Epidermal melanocyte (primary cell): Measurements from ENCODE around the gene KDM2A.
A peak's percentile ranks its signal among the peaks of the same experiment; 100 is the strongest.

Experiments used
- DNase-seq: peaks from one replicate; pipeline ENCODE4 v3.0.0; 2011; ENCODE audit warnings: low spot score; ENCODE audit not compliant: insufficient read length

KDM2A gene

DNA sequence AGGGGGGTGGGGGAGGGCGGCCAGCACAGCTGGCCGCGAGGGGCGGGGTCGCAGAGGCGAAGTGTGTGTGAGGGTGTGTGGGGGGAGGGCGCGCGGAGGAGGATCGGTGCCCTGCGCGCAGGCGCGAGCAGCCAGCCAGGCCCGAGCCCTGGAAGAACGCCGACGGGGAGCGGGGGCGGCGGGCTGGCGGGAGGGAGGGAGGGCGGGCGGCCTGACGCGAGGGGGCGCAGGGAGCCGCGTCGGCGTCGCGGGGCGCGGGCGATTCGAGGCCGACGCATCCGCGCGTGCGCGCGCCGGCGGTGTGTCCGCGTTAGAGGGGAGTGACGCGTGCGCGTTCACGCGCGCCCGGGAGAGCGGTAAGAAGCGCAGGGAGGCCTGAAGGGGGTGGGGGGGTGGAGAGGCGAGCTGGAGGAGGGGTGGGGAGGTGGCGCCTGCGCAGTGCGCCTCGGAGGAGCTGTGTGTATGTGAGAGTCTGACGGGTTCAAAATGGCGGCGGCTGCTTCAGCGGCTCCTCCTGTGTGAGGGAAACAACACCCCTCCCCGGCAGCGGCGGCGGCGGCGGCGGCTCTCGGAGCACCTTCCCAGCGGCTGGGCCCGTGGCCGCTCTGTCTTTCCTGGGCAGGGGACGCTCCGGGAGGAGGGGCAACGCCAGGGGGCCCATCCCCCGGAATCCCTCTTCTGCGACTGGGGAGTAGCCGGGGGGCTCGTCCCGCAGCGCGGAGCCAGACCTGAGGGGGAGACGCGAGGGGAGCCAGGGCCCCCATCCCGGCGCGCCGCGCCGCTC, at the start of gene KDM2A:
KDM2A (plus strand) TSS at position 463 of the 784 bp plus-strand sequence. CDS start 2,054 bp downstream, outside the sequence.
- peak; percentile 99 for DNase-seq

DNA sequence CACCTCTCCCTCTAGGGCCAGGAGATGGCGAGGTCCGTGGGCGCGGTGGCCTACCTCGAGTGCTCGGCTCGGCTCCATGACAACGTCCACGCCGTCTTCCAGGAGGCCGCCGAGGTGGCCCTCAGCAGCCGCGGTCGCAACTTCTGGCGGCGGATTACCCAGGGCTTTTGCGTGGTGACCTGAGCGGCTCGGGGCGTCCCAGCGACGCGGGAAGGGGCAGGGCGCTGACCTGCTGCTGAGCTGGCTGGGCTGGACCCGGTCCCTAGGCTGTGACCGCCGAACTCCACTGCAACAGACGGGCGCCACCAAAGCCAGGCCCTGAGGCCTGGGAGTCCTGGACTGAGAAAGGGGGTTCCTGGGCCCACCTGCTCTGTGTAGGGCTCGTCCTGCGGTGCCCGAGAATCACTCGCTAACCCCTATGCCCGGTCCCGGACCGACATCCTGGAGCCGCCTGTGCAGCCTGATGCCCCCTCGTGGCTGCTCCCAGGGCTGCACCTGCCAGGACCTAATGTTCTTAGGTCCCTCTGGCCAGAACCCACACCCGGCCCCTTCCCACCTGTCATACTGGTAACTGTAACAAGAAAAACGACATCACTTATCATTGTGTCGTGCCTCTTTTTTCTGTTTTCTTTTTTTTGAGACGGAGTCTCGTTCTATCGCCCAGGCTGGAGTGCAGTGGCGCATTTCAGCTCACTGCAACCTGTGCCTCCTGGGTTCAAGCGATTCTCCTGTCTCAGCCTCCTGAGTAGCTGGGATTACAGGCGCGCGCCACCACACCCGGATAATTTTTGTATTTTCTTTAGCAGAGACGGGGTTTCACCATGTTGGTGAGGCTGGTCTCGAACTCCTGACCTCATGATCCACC, 47.4 kb upstream of the KDM2A start:
- DNase-seq = peak; percentile 83

DNA sequence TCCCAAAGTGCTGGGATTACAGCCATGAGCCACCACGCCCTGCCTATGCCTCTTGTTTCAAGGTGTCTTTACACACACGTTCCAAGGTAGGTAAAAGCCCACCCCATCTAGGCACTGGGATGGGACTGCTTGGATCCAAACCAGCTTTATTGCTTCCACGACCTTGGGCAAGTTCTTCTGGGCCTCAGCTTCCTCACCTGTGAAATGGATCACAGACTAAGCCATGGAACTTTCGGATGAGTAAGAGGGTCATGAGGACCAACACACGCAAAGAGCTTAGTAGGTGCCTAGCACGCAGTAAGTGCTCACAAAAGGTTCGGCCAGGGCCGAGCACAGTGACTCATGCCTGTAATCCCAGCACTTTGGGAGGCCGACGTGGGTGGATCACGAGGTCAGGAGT, 46.8 kb upstream of the KDM2A start:
- no peak for DNase-seq

DNA sequence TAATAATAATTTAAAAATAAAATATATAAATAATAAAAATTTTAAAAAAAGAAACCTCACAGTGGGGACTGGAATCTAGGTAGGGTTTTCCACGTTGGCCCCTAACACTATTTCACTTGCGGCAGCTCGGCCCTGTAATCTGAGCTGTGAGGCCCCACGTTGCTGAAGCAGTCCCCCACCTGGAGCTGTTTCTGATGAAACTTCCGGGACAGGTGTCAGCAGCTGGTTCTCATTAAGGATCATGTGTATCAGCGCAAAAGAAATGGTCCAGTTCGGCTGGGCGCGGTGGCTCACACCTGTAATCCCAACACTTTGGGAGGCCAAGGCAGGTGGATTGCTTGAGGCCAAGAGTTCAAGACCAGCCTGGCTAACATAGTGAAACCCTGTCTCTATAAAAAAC, 45.2 kb upstream of the KDM2A start:
- DNase-seq = no peak

DNA sequence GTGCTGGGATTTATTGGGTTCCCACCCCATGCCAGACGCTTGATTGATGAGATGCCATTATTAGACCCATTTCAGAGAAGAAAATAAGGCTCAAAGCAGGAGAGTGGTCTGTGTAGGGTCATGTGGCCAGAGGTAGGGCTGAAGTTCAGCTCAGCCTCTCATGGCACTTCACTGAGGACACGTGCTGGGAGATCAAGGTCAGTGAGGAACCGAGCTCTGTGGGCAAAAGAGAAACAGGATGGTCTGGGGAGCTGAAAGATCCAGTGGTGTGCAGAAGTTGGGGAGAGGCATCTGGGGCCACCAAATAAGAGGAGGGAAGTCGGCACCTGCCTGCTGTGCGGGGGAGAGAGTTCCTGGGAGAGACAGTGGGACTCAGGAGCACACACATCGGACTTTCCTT, 42.9 kb upstream of the KDM2A start:
- no peak for DNase-seq

DNA sequence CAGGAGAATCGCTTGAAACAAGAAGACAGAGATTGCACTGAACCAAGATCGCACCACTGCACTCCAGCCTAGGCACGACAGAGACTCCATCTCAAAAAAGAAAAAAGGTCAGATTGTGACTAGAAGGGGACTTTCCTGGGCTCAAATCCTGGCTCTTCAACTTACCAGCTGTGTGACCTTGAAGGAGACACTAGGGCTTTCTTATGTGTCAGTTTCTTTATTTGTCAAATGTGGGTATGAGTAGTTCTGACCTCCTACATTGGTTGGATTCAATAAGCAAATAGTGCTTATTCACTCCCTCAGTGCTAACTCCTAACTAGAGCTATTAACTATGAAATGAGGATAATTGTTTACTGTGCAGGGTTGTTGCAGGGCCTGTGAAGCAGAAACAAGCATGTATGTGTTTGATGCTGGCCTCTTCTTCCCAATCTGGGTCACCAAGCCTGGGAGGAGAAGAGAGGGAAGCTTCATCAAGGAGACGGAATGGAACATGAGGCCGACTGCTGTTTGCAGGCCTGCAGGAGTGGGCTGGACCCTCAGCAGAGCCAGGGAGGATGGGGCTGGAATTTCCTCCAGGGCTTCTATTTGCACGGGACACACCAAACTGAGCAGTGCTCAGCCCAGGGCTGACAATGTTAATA, 39.9 kb upstream of the KDM2A start:
- no peak for DNase-seq

DNA sequence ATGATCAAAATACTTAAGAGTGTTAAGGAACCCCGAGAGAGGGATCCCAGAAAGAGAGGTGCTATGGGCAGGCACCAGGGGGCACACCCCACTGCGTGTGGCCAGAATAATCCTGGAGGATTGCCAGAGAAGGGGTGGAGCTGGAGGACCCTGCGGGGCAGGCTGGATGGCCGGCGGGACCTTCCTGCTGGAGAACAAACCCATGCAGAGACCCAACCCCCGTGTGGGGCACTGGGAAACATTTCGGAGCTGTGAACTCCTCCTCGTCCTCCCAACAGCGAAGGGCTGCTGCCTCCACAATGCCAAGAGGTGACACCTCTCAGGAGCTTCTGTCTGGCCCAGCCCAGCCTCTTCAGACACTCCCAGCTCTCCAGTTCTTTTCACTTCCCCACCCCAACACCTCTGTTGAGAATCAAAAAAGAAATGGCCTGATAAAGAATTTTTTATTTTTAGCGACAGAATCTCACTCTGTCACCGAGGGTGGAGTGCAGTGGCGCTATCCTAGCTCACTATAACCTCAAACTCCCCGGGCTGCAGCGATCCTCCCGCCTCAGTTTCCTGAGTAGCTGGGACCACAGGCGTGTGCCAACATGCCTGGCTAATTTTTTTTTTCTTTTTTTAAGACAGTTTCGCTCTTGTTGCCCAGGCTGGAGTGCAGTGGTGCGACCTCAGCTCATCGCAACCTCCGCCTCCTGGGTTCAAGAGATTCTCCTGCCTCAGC, 36.8 kb upstream of the KDM2A start:
- no peak for DNase-seq

DNA sequence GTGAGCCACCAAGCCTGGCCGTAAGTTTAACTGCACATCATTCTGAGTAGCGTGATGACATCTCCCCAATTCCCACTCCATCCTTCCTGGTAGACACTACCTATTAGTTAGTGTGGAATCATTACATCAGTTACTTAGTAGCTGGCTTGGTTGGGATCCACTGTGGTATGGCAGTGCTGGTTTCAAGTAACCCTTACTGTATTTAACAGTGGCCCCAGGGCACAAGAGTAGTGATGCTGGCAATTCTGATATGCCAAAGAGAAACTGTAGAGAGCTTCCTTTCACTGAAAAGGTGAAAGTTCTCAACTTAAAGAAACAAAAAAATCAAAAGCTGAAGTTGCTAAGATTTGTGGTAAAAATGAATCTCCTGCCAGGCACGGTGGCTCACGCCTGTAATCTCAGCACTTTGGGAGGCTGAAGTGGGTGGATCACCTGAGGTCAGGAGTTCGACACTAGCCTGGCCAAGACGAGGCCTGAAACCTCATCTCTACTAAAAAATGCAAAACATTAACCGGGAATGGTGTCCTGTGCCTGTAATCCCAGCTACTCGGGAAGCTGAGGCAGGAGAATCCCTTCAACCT, 35.2 kb upstream of the KDM2A start:
- DNase-seq = no peak

DNA sequence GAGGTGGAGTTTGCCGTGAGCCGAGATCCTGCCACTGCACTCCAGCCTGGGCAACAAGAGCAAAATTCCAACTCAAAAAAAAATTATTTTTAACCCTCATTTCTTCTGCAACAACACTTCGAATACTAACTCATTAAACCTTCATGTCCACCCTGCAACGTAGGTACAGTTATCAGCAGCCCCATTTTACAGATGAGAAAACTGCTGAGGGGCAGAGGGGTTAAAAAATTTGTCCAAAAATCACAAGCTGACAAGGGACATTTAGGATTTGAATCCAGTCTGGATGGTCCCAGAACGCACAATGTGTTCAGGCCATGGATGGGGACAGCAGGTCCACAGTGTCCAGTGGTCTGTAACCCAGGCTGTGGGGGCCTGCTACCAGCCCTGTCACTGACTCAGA, 33.4 kb upstream of the KDM2A start:
- no peak for DNase-seq

DNA sequence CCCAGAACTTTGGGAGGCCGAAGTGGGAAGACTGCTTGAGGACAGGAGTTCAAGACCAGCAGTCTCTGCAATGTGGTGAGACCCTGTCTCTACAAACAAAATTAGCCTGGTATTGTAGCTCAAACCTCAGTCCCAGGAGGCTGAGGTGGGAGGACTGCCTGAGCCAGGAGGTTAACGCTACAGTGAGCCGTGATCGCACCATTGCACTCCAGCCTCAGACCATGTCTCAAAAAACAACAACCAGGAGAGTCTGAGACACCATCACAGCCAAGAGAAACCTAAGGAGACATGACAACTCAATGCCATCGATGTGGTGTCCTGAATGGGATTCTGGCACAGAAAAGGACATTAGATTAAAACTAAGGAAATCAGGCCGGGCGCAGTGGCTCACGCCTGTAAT, 28.3 kb upstream of the KDM2A start:
- no peak for DNase-seq

DNA sequence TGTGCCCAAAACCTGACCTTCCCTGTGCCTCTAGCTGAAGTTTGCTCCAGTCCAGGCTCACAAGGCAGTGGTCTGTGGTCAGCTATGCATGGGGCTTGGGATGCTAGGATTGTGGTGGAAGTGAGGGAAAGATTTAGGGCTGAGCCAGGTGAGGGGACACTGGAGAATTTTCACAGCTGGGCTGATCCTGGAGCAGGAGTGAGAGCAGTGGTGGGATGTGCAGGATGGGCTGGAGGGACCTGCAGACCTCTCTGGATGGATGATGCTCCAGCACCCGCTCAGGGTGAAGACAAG, 23.9 kb upstream of the KDM2A start:
- DNase-seq = no peak

DNA sequence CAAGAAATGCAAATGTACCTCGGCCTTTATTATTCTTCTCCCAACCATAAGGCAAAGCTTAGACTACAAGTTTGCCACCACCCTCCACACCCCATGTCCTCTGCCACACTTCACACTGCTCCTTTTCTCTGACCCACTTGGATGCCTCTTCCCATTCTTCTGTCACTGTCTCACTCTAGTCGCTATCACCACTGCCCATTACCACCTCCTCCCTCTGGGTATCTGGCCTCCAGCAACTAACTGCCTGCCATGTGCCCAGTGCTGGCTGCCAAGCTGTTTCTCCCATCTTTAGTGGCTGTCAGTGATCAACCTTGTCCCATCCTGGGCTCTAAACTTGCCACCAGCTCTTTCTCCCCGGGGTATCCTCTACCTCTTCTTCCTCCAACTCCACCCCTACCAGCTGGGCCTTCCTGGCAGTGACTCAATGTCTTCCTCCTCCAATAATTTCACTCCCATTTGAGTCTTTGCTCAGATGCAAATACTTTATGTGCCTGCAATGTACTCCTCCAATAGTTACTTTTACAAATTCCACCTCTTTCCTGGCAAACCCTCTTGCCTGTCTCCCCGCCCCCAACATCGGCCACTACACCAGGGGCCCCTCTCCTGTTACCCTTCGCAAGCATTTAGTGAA, 20.1 kb upstream of the KDM2A start:
- DNase-seq = no peak

DNA sequence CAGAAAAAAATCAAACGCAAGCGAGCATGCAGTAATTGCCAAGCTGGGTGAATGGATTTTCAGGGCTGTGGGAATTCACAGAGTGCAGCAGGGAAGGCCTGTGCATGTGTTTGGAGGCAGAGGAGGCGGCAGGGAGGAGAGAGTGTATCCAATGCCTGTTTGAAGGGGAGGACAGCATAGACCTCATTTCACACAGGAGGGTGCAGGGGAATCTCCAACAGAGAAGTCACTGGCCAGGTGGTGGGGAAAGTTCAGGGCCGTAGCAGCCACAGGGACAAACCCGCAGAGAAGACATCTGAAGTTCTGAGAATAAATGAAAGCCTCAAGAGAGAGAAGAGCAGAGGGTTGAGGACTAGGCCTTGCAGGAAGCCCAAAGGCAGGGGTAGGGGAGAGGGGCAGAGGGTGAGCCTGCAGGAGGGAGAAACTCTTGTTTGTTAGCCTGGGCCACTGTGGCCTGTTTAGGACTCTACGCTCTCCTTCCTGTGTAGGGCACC, 19.2 kb upstream of the KDM2A start:
- DNase-seq = no peak

DNA sequence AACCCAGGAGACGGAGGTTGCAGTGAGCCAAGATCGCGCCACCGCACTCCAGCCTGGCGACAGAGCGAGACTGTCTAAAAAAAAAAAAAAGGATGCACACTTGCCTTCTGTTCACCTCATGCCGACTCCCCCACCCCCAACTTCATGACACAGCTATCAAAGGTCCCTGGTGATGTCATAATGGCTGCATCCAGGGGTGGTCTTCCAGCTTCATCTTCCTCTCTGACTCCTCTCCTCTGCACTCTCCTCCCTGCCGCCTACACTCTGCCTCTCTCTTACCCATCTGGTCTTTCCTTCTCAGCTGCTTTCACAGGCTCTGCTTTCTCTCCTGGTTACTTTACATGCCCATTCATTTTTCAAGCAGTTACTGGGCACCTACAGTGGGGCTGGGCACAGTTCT, 16.4 kb upstream of the KDM2A start:
- DNase-seq = no peak

DNA sequence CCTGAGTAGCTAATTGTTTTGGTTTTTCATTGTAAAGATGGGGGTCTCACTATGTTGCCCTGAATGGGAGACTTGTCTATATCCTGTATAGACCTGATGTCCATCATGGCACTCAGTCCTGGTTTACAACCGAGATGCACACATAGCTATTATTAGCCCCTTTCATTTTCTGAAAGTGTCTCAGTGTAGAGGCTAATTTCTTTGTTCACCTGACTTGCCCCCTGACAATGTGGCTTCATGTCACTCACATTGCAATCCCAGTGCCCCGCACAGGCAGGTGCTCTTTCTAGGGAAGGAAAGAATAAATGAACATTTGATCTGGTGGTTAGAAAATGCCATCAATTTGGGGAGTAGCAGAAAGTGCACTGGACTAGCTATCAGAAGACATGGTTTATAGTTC, 13.1 kb upstream of the KDM2A start:
- no peak for DNase-seq

DNA sequence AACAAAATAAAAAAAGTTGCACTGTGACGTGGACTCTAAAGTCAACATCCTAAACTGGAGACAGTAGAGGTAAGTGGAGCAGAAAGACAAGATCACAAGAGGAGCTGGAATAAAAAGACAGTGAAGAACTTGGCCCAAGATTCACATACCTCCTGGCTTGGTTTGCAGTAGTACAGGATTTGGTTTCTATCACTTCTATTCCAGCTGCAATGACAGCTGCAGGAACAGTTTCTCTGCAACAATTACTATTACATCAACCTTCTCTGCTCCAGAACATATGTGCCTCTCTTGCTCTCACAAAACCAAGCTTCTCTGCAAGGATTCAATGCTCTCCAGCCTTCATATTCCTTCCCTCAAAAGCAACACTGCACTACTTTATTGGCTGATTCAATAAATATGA, 7.8 kb upstream of the KDM2A start:
- no peak for DNase-seq

DNA sequence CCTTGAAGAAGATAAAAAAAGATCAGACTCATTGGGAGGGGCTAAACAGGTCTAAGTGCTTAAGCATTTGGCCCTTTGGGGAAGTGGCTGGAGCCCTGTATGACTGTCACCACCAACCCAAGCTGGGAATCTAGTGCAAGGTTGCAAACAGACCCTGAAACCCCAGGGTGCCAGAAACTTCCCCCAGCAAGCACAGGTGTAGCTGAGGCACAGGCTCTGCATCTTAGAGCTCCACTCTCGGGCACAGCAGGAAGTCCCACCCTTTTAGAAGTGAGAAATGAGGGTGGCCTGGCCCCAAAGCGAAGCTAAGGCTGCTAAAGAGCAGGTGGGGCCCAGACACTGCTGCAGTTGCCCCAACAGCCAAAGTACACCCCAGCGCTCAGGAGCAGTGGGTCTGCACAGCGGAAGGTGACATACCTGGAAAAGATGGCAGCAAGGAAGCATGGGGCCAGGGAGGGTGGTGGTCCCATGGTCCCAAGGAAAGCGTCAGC, 5.8 kb upstream of the KDM2A start:
- DNase-seq = no peak

DNA sequence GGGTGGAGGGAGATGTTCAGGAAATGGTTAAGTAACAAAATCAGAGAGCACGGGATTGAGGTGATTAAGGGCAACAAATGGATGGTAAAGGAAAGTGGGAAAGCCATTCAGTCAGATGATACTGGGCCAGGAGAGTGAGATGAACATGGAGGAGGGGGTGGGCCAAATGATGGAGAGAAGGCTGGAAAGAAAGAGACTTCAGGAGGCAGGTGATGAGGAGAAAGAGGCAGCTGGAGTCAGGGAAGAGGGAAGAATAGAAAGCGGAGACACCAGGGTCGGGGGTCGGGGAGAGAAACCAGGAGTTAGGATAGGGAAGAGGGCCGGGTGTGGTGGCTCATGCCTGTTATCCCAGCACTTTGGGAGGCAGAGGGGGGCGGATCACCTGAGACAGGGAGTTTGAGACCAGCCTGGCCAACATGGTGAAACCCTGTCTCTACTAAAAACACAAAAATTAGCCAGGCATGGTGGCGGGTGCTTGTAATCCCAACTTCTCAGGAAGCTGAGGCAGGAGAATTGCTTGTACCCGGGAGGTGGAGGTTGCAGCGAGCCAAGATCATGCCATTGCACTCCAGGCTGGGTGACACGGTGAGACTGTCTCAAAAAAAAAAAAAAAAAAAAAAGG, 4.7 kb upstream of the KDM2A start:
- DNase-seq = no peak

DNA sequence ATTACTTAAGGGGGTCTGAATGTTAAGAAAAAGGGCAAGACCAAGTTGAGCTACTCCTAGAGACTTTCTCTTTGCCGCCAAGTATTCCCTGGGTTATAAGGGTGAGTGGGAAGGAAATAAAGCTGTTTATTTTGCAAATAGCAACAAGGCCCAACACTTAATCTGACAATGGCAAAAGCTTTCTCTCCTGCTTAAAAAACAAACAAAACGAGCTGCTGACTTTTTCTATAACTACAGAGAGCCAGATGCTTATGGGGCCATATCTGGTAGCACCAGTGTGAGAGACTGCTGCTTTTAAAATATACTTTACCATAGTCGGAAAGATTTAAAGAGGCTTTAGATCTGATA, 2.3 kb upstream of the KDM2A start:
- DNase-seq = no peak

DNA sequence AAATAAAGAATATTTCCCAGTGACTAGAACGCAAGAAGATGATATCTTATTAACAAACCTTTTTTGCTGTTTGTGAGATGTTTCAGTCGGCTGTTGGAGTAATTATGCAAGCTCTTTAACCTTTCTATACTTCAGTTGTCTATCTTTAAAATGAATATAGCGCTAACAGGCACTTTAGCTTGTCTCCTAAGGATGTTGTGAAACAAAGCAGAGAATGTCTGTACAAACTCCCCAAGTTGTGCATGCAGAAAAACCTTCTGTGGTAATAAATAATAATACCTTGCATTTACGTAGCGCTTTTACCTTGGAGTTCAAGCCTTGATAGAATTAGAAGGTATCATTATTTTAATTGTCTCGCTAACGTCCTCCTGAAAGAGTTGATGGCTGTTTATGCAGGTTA, 1.9 kb upstream of the KDM2A start:
- DNase-seq = no peak
